Muscle layer of duodenum (tissue), 2 donors: ENCODE measurements around the gene UNC13C.

Experiments used
- H3K27ac ChIP-seq: one replicate; pipeline ENCODE4 v1.7.0; 2013; ENCODE audit warnings: mild to moderate bottlenecking, low read length
- H3K27me3 ChIP-seq: one replicate; pipeline ENCODE4 v1.7.0; 2013; ENCODE audit warnings: low read depth, mild to moderate bottlenecking, control low read depth, low read length
- H3K36me3 ChIP-seq, 2 donors: one replicate each; pipeline ENCODE4 v1.7.0; 2013; ENCODE audit warnings: low read length in 2 of 2, control low read depth in 1 of 2, mild to moderate bottlenecking in 1 of 2; ENCODE audit not compliant: insufficient read depth in 2 of 2, control insufficient read depth in 1 of 2
- H3K4me1 ChIP-seq, 2 donors: one replicate each; pipeline ENCODE4 v1.7.0; 2013; ENCODE audit warnings: low read length in 2 of 2, mild to moderate bottlenecking in 2 of 2, control low read depth in 1 of 2, moderate library complexity in 1 of 2; ENCODE audit not compliant: insufficient read depth in 2 of 2, control insufficient read depth in 1 of 2
- H3K4me3 ChIP-seq, 2 donors: one replicate each; pipeline ENCODE4 v1.7.0; 2013; ENCODE audit warnings: low read length in 2 of 2, low read depth in 1 of 2, mild to moderate bottlenecking in 1 of 2
- H3K9me3 ChIP-seq, 2 donors: one replicate each; pipeline ENCODE4 v1.7.0; 2013; ENCODE audit warnings: low read length in 2 of 2, control low read depth in 1 of 2, mild to moderate bottlenecking in 1 of 2; ENCODE audit not compliant: control insufficient read depth in 1 of 2
- donor health status: healthy.

UNC13C gene

GRCh38 chr15:53980021-53980420 is 1.8 kb downstream of the UNC13C start:
- H3K27me3 ChIP-seq, result peaks cover 7% of the 10 kb centered on the region

GRCh38 chr15:53982071-53982680 is 3.9 kb downstream of the UNC13C start:
- Histone ChIP-seq H3K4me1 (no peaks in the 10 kb centered on the region), H3K27me3 (peaks cover 7% of the 10 kb centered on the region), H3K4me3 (no peak overlapping the region), H3K36me3 (no peaks in the 10 kb centered on the region), H3K27ac (no peak overlapping the region), H3K9me3 (no peaks in the 10 kb centered on the region)

More at GRCh38 chr15:53980021-53980420, 1.8 kb downstream of the UNC13C start:
- Histone ChIP-seq H3K27ac (no peak overlapping the region), H3K4me1 (no peaks in the 10 kb centered on the region), H3K4me3 (no peak overlapping the region), H3K9me3 (no peaks in the 10 kb centered on the region), H3K36me3 (no peaks in the 10 kb centered on the region)

- Histone ChIP-seq H3K9me3 (no peaks in the 10 kb centered on the region), H3K36me3 (no peaks in the 10 kb centered on the region), H3K4me3 (no peak overlapping the region), H3K4me1 (no peaks in the 10 kb centered on the region), H3K27me3 (peaks cover 7% of the 10 kb centered on the region), H3K27ac (no peak overlapping the region)
Observed at GRCh38 chr15:53982876-53983275, 4.6 kb downstream of the UNC13C start.

- Histone ChIP-seq H3K27me3 (no peaks in the 10 kb centered on the region), H3K9me3 (no peaks in the 10 kb centered on the region), H3K4me1 (no peaks in the 10 kb centered on the region), H3K4me3 (no peak overlapping the region), H3K36me3 (no peaks in the 10 kb centered on the region), H3K27ac (no peak overlapping the region)
Observed at GRCh38 chr15:53984221-53984620, 6.0 kb downstream of the UNC13C start.

GRCh38 chr15:53985562-53985961 is 7.3 kb downstream of the UNC13C start:
- H3K27me3 ChIP-seq, result no peaks in the 10 kb centered on the region
- H3K4me3 ChIP-seq, result no peak overlapping the region
- no peak overlapping the region for H3K27ac ChIP-seq
- no peaks in the 10 kb centered on the region for H3K4me1 ChIP-seq
- no peaks in the 10 kb centered on the region for H3K36me3 ChIP-seq
- no peaks in the 10 kb centered on the region for H3K9me3 ChIP-seq

GRCh38 chr15:53987480-53987879 is 9.2 kb downstream of the UNC13C start:
- H3K9me3 ChIP-seq, result no peaks in the 10 kb centered on the region
- no peak overlapping the region for H3K4me3 ChIP-seq
- no peaks in the 10 kb centered on the region for H3K4me1 ChIP-seq
- no peaks in the 10 kb centered on the region for H3K27me3 ChIP-seq
- H3K36me3 ChIP-seq, result no peaks in the 10 kb centered on the region
- no peak overlapping the region for H3K27ac ChIP-seq

- Histone ChIP-seq H3K36me3 (no peaks in the 10 kb centered on the region), H3K27ac (no peak overlapping the region), H3K27me3 (no peaks in the 10 kb centered on the region), H3K4me3 (no peak overlapping the region), H3K9me3 (no peaks in the 10 kb centered on the region), H3K4me1 (no peaks in the 10 kb centered on the region)
Observed at GRCh38 chr15:54007256-54007655, 29.0 kb downstream of the UNC13C start.

GRCh38 chr15:54011656-54012055 is 33.4 kb downstream of the UNC13C start:
- H3K36me3 ChIP-seq, result no peaks in the 10 kb centered on the region
- no peaks in the 10 kb centered on the region for H3K4me1 ChIP-seq
- no peak overlapping the region for H3K4me3 ChIP-seq
- H3K27me3 ChIP-seq, result no peaks in the 10 kb centered on the region
- no peaks in the 10 kb centered on the region for H3K9me3 ChIP-seq
- H3K27ac ChIP-seq, result no peak overlapping the region

GRCh38 chr15:54014067-54014655 is 35.9 kb downstream of the UNC13C start:
- Histone ChIP-seq H3K36me3 (no peaks in the 10 kb centered on the region), H3K4me1 (peaks cover 0 to 3% of the 10 kb centered on the region in 2 donors), H3K27ac (no peak overlapping the region)

GRCh38 chr15:54017251-54017650 is 39.0 kb downstream of the UNC13C start:
- Histone ChIP-seq H3K36me3 (no peaks in the 10 kb centered on the region), H3K4me3 (no peak overlapping the region), H3K27ac (no peak overlapping the region), H3K27me3 (no peaks in the 10 kb centered on the region), H3K4me1 (peaks cover 0 to 3% of the 10 kb centered on the region in 2 donors), H3K9me3 (no peaks in the 10 kb centered on the region)

More at GRCh38 chr15:54014067-54014655, 35.9 kb downstream of the UNC13C start:
- Histone ChIP-seq H3K27me3 (no peaks in the 10 kb centered on the region), H3K9me3 (no peaks in the 10 kb centered on the region), H3K4me3 (no peak overlapping the region)

- Histone ChIP-seq H3K27me3 (no peaks in the 10 kb centered on the region), H3K36me3 (no peaks in the 10 kb centered on the region), H3K4me1 (peaks cover 0 to 3% of the 10 kb centered on the region in 2 donors), H3K9me3 (no peaks in the 10 kb centered on the region), H3K4me3 (no peak overlapping the region), H3K27ac (no peak overlapping the region)
Observed at GRCh38 chr15:54017959-54018358, 39.7 kb downstream of the UNC13C start.

GRCh38 chr15:54026258-54026657 is 48.0 kb downstream of the UNC13C start:
- Histone ChIP-seq H3K9me3 (no peaks in the 10 kb centered on the region), H3K27me3 (no peaks in the 10 kb centered on the region), H3K27ac (no peak overlapping the region), H3K36me3 (no peaks in the 10 kb centered on the region), H3K4me3 (no peak overlapping the region), H3K4me1 (no peaks in the 10 kb centered on the region)
